Trophoblast cell (in vitro differentiated cells and primary cell): Measurements from ENCODE around the gene SLITRK4.
A peak's percentile ranks its signal among the peaks of the same experiment; 100 is the strongest.

ENCODE experiments used
- DNase-seq, 2 donors: peaks; one replicate each; pipeline ENCODE4 v3.0.0-alpha.2; 2016
- H2AFZ ChIP-seq: 2 replicates; pipeline ENCODE4 v1.6.1; 2013; ENCODE audit warnings: low read length, moderate library complexity, mild to moderate bottlenecking; ENCODE audit not compliant: insufficient read depth, poor library complexity
- H2AK5ac ChIP-seq: 2 replicates; pipeline ENCODE4 v1.6.1; 2013; ENCODE audit warnings: mild to moderate bottlenecking, low read length
- H2BK120ac ChIP-seq: 2 replicates; pipeline ENCODE4 v1.6.1; 2013; ENCODE audit warnings: low read length, mild to moderate bottlenecking, moderate library complexity; ENCODE audit not compliant: insufficient read depth, poor library complexity
- H2BK12ac ChIP-seq: 2 replicates; pipeline ENCODE4 v1.6.1; 2013; ENCODE audit warnings: mild to moderate bottlenecking, low read length, moderate library complexity
- H2BK5ac ChIP-seq: 2 replicates; pipeline ENCODE4 v1.6.1; 2013; ENCODE audit warnings: low read length, low read depth, moderate library complexity, mild to moderate bottlenecking; ENCODE audit not compliant: poor library complexity
- H3K14ac ChIP-seq: 2 replicates; pipeline ENCODE4 v1.6.1; 2013; ENCODE audit warnings: mild to moderate bottlenecking, low read length
- H3K18ac ChIP-seq: 2 replicates; pipeline ENCODE4 v1.6.1; 2013; ENCODE audit warnings: mild to moderate bottlenecking, low read length
- H3K23ac ChIP-seq: 2 replicates; pipeline ENCODE4 v1.6.1; 2013; ENCODE audit warnings: low read length
- H3K27ac ChIP-seq: 2 replicates; pipeline ENCODE4 v1.5.1; 2013; ENCODE audit warnings: low read depth, mild to moderate bottlenecking, inconsistent platforms, low read length, moderate library complexity
- H3K27me3 ChIP-seq: 2 replicates; pipeline ENCODE4 v1.6.1; 2013; ENCODE audit warnings: inconsistent platforms, mild to moderate bottlenecking, low read length, moderate library complexity; ENCODE audit not compliant: insufficient read depth
- H3K36me3 ChIP-seq, 2 experiments: 1 replicate in 1 of 2; 2 replicates in 1 of 2; pipeline ENCODE4 v1.6.1; 2013; ENCODE audit warnings: low read length in 2 of 2, mild to moderate bottlenecking in 2 of 2, moderate library complexity in 1 of 2; ENCODE audit not compliant: insufficient read depth in 2 of 2, control insufficient read depth in 1 of 2
- H3K4ac ChIP-seq: 2 replicates; pipeline ENCODE4 v1.6.1; 2013; ENCODE audit warnings: low read depth, mild to moderate bottlenecking, low read length, moderate library complexity
- H3K4me1 ChIP-seq, 2 experiments: 1 replicate in 1 of 2; 2 replicates in 1 of 2; pipeline ENCODE4 v1.6.1; 2013; ENCODE audit warnings: low read length in 2 of 2, mild to moderate bottlenecking in 2 of 2, moderate library complexity in 1 of 2; ENCODE audit not compliant: insufficient read depth in 2 of 2, control insufficient read depth in 1 of 2
- H3K4me2 ChIP-seq: 2 replicates; pipeline ENCODE4 v1.6.1; 2013; ENCODE audit warnings: inconsistent platforms, mild to moderate bottlenecking, low read length, moderate library complexity
- H3K4me3 ChIP-seq: 2 replicates; pipeline ENCODE4 v1.5.1; 2013; ENCODE audit warnings: mild to moderate bottlenecking, low read depth, low read length, inconsistent platforms
- H3K79me1 ChIP-seq: one replicate; pipeline ENCODE4 v1.6.1; 2013; ENCODE audit warnings: low read length
- H3K79me2 ChIP-seq: 2 replicates; pipeline ENCODE4 v1.6.1; 2013; ENCODE audit warnings: low read length, mild to moderate bottlenecking; ENCODE audit not compliant: control insufficient read depth, insufficient read depth, poor library complexity
- H3K9ac ChIP-seq: 2 replicates; pipeline ENCODE4 v1.6.1; 2013; ENCODE audit warnings: mild to moderate bottlenecking, low read length
- H3K9me3 ChIP-seq: 2 replicates; pipeline ENCODE4 v1.6.1; 2013; ENCODE audit warnings: low read depth, mild to moderate bottlenecking, control low read depth, inconsistent platforms, low read length; ENCODE audit not compliant: insufficient read depth
- H4K12ac ChIP-seq: 2 replicates; pipeline ENCODE4 v1.6.1; 2013; ENCODE audit warnings: low read depth, mild to moderate bottlenecking, low read length, moderate library complexity
- H4K8ac ChIP-seq: 2 replicates; pipeline ENCODE4 v1.6.1; 2013; ENCODE audit warnings: low read depth, mild to moderate bottlenecking, low read length, moderate library complexity
- H4K91ac ChIP-seq: one replicate; pipeline ENCODE4 v1.6.1; 2013; ENCODE audit warnings: low read depth, mild to moderate bottlenecking, low read length, moderate library complexity
- WGBS: extraction: QIAGEN DNeasy Blood & Tissue Kit; methylation state at CpG from one replicate; pipeline ENCODE4 v1.1.7; 2013; ENCODE audit warnings: missing lambda C conversion rate; ENCODE audit not compliant: insufficient read length, insufficient coverage; ENCODE audit errors: extremely low coverage; 5-methylcytosine and 5-hydroxymethylcytosine counted together

SLITRK4 gene

GRCh38 chrX:143642426-143642825, 6.5 kb upstream of the SLITRK4 start:
- H2BK120ac ChIP-seq = no peak overlapping the region
- no peak overlapping the region for H2BK5ac ChIP-seq
- no peak overlapping the region for H3K18ac ChIP-seq
- no peaks in the 10 kb centered on the region for H3K79me2 ChIP-seq
- H3K9me3 ChIP-seq = no peaks in the 10 kb centered on the region
- no peak overlapping the region for H3K9ac ChIP-seq
- H3K23ac ChIP-seq = no peak overlapping the region
- H3K79me1 ChIP-seq = no peaks in the 10 kb centered on the region
- H2AFZ ChIP-seq = no peak overlapping the region
- DNase-seq = no peak
- WGBS = no CpG with 5 or more reads among the region's 3 CpGs
- H3K4me3 ChIP-seq = no peak overlapping the region
- H4K8ac ChIP-seq = no peak overlapping the region
- H3K27me3 ChIP-seq = no peaks in the 10 kb centered on the region
- no peaks in the 10 kb centered on the region for H3K4me1 ChIP-seq
- H3K4ac ChIP-seq = no peak overlapping the region
- H2AK5ac ChIP-seq = no peak overlapping the region
- no peak overlapping the region for H4K91ac ChIP-seq
- no peak overlapping the region for H3K4me2 ChIP-seq
- no peak overlapping the region for H2BK12ac ChIP-seq
- H4K12ac ChIP-seq = no peak overlapping the region
- H3K27ac ChIP-seq = no peak overlapping the region
- no peak overlapping the region for H3K14ac ChIP-seq
- H3K36me3 ChIP-seq = no peaks in the 10 kb centered on the region

GRCh38 chrX:143636831-143637230, 930 bp upstream of the SLITRK4 start:
- Histone ChIP-seq H3K14ac (no peak overlapping the region), H3K4ac (no peak overlapping the region), H3K4me1 (peaks cover 0 to 3% of the 10 kb centered on the region in 2 experiments), H4K91ac (no peak overlapping the region), H4K8ac (no peak overlapping the region), H3K18ac (no peak overlapping the region), H3K9me3 (no peaks in the 10 kb centered on the region), H2BK5ac (no peak overlapping the region), H2BK12ac (no peak overlapping the region), H2AK5ac (no peak overlapping the region), H3K36me3 (no peaks in the 10 kb centered on the region), H3K79me1 (peaks cover 1% of the 10 kb centered on the region), H4K12ac (no peak overlapping the region), H3K23ac (no peak overlapping the region), H3K27me3 (peaks cover 7% of the 10 kb centered on the region), H3K4me3 (no peak overlapping the region), H3K27ac (no peak overlapping the region), H3K4me2 (no peak overlapping the region), H3K9ac (no peak overlapping the region), H2BK120ac (no peak overlapping the region), H3K79me2 (no peaks in the 10 kb centered on the region), H2AFZ (no peak overlapping the region)
- DNase-seq = no peak
- WGBS = no CpG with 5 or more reads among the region's 2 CpGs

GRCh38 chrX:143634663-143635455, 1.0 kb downstream of the SLITRK4 start:
- no peak overlapping the region for H2BK120ac ChIP-seq
- peaks cover 1% of the 10 kb centered on the region for H3K79me1 ChIP-seq
- H4K8ac ChIP-seq = no peak overlapping the region
- H3K9ac ChIP-seq = no peak overlapping the region
- no peaks in the 10 kb centered on the region for H3K79me2 ChIP-seq
- peaks cover 0 to 3% of the 10 kb centered on the region in 2 experiments for H3K4me1 ChIP-seq
- H3K4ac ChIP-seq = no peak overlapping the region
- H3K27ac ChIP-seq = no peak overlapping the region
- no peaks in the 10 kb centered on the region for H3K9me3 ChIP-seq
- no CpG with 5 or more reads among the region's 67 CpGs for WGBS
- no peak overlapping the region for H3K18ac ChIP-seq
- H3K36me3 ChIP-seq = no peaks in the 10 kb centered on the region
- H3K14ac ChIP-seq = no peak overlapping the region
- H4K91ac ChIP-seq = no peak overlapping the region
- H2BK5ac ChIP-seq = no peak overlapping the region
- no peak for DNase-seq
- no peak overlapping the region for H3K23ac ChIP-seq
- H2AFZ ChIP-seq = no peak overlapping the region
- H3K4me3 ChIP-seq = peak overlapping the region; percentile 71
- H4K12ac ChIP-seq = no peak overlapping the region
- H3K4me2 ChIP-seq = peak overlapping the region; percentile 85
- H2BK12ac ChIP-seq = no peak overlapping the region
- no peak overlapping the region for H2AK5ac ChIP-seq
- H3K27me3 ChIP-seq = peaks cover 7% of the 10 kb centered on the region

- Histone ChIP-seq H3K18ac (no peak overlapping the region), H4K91ac (no peak overlapping the region), H3K4me3 (peak overlapping the region; percentile 71), H3K14ac (no peak overlapping the region), H3K4me1 (peaks cover 0 to 3% of the 10 kb centered on the region in 2 experiments), H2BK5ac (no peak overlapping the region), H4K12ac (no peak overlapping the region), H3K23ac (no peak overlapping the region), H2AFZ (no peak overlapping the region), H3K27me3 (peaks cover 7% of the 10 kb centered on the region), H3K79me1 (peaks cover 1% of the 10 kb centered on the region), H3K79me2 (no peaks in the 10 kb centered on the region), H3K27ac (no peak overlapping the region), H3K36me3 (no peaks in the 10 kb centered on the region), H2BK12ac (no peak overlapping the region), H2BK120ac (no peak overlapping the region), H3K4ac (no peak overlapping the region), H2AK5ac (no peak overlapping the region), H3K4me2 (peak overlapping the region; percentile 85), H3K9me3 (no peaks in the 10 kb centered on the region), H4K8ac (no peak overlapping the region), H3K9ac (no peak overlapping the region)
- no peak for DNase-seq
- no CpG with 5 or more reads among the region's 26 CpGs for WGBS
These were observed 1.6 kb downstream of the SLITRK4 start for GRCh38 chrX:143634309-143634662.
